HEK293 (cell line): ENCODE results near the gene LTBP1.

ENCODE experiments used
- ZNF121 ChIP-seq: fragments of 450-650 bp; formaldehyde crosslinking; IDR thresholded peaks from 2 replicates; pipeline ENCODE4 v1.5.1; 2016; ENCODE audit warnings: missing biosample characterization, missing genetic modification characterization
- ZNF704 ChIP-seq: fragments of 450-650 bp; formaldehyde crosslinking; IDR thresholded peaks from 2 replicates; pipeline ENCODE4 v1.5.1; 2016; ENCODE audit warnings: missing biosample characterization, missing genetic modification characterization
- ZNF707 ChIP-seq: fragments of 450-650 bp; formaldehyde crosslinking; IDR thresholded peaks from 2 replicates; pipeline ENCODE4 v1.5.1; 2016; ENCODE audit warnings: missing biosample characterization, missing genetic modification characterization
- TF ChIP-seq, protein P1 (sequence below): fragments of 450-650 bp; formaldehyde crosslinking; IDR thresholded peaks from 2 replicates; pipeline ENCODE4 v1.5.1; 2016; ENCODE audit warnings: missing biosample characterization, missing genetic modification characterization

DNA sequence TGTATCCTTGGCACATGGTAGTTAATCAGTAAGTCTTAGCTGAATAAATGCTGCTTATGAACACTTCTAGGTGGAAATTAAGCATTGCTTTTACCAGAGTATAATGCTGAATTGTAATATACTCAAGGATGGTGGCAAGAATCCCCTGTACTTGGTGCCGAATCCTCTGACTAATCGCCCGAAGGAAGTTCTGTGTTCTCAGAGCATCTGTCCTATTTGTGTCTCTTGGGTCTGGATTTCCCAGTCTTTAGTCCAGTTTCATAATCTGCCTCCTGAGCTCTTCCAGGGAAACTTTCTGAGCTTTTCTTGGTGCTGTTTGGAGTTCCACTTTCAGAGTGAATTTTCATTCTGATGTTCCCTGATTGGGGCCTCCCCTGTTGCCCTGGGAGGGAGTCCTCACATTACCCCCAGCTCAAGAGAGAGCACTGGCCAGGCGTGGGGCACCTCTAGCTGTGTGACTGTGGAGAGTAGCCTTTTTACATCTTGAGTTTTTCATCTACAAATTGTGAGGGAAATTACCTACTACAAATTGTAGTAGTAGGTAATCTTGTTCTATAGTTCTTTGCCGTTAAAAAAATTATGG is 144.9 kb downstream of the LTBP1 start:
- TF ChIP-seq, protein P1, sequence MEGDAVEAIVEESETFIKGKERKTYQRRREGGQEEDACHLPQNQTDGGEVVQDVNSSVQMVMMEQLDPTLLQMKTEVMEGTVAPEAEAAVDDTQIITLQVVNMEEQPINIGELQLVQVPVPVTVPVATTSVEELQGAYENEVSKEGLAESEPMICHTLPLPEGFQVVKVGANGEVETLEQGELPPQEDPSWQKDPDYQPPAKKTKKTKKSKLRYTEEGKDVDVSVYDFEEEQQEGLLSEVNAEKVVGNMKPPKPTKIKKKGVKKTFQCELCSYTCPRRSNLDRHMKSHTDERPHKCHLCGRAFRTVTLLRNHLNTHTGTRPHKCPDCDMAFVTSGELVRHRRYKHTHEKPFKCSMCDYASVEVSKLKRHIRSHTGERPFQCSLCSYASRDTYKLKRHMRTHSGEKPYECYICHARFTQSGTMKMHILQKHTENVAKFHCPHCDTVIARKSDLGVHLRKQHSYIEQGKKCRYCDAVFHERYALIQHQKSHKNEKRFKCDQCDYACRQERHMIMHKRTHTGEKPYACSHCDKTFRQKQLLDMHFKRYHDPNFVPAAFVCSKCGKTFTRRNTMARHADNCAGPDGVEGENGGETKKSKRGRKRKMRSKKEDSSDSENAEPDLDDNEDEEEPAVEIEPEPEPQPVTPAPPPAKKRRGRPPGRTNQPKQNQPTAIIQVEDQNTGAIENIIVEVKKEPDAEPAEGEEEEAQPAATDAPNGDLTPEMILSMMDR (tag by site-specific recombination): no peak
- TF ChIP-seq ZNF707: no peak
- no peak for TF ChIP-seq ZNF704 (tag by site-specific recombination)
- no peak for TF ChIP-seq ZNF121 (tag by site-specific recombination)
